Liver (tissue), 9 donors: ENCODE data around the gene MCU. TPM values are rescaled to one million over a fixed set of nuclear protein-coding genes. Genes with fewer than 3 reads are reported as not detected.

Source experiments
- DNase-seq: peaks from one replicate; pipeline ENCODE4 v3.0.0-alpha.2; 2017; ENCODE audit warnings: low spot score
- H3K27ac ChIP-seq, 2 donors: one replicate each; pipeline ENCODE4 v1.7.0; 2013; ENCODE audit warnings: inconsistent platforms in 2 of 2, low read length in 2 of 2, control low read depth in 1 of 2, low read depth in 1 of 2, mild to moderate bottlenecking in 1 of 2
- H3K27me3 ChIP-seq, 4 donors: one replicate each; pipeline versions ENCODE4 v1.6.1 to v1.7.0; 2013; ENCODE audit warnings: low read length in 3 of 4, inconsistent platforms in 1 of 4, mild to moderate bottlenecking in 1 of 4, moderate library complexity in 1 of 4; ENCODE audit not compliant: control insufficient read depth in 4 of 4, insufficient read depth in 4 of 4
- H3K36me3 ChIP-seq, 4 donors: one replicate each; pipeline versions ENCODE4 v1.6.1 to v1.7.0; 2013; ENCODE audit warnings: low read length in 3 of 4, mild to moderate bottlenecking in 3 of 4, low read depth in 1 of 4, moderate library complexity in 1 of 4; ENCODE audit not compliant: control insufficient read depth in 4 of 4, insufficient read depth in 3 of 4
- H3K4me1 ChIP-seq, 4 donors: one replicate each; pipeline versions ENCODE4 v1.6.1 to v1.7.0; 2013; ENCODE audit warnings: low read length in 3 of 4, mild to moderate bottlenecking in 3 of 4, moderate library complexity in 1 of 4; ENCODE audit not compliant: control insufficient read depth in 4 of 4, insufficient read depth in 4 of 4
- H3K4me3 ChIP-seq, 3 donors: one replicate each; pipeline versions ENCODE4 v1.6.1 to v1.7.0; 2013; ENCODE audit warnings: low read length in 3 of 3, control low read depth in 1 of 3, low read depth in 1 of 3, mild to moderate bottlenecking in 1 of 3
- H3K9ac ChIP-seq, 2 donors: one replicate each; pipeline ENCODE4 v1.7.0; 2013; ENCODE audit warnings: low read length in 2 of 2, mild to moderate bottlenecking in 2 of 2, moderate library complexity in 2 of 2, control low read depth in 1 of 2, low read depth in 1 of 2
- H3K9me3 ChIP-seq, 4 donors: one replicate each; pipeline versions ENCODE4 v1.6.1 to v1.7.0; 2013; ENCODE audit warnings: low read length in 3 of 4; ENCODE audit not compliant: control insufficient read depth in 4 of 4
- ATF3 ChIP-seq: IDR thresholded peaks from 2 replicates; pipeline ENCODE4 v1.6.1; 2016; ENCODE audit warnings: antibody characterized with exemption
- CTCF ChIP-seq: fragments of 150-350 bp; IDR thresholded peaks from 2 replicates; pipeline ENCODE4 v1.5.1; 2017; ENCODE audit warnings: improper control_type of control experiment, low read depth, low read length; ENCODE audit not compliant: missing input control
- EGR1 ChIP-seq, 2 donors: IDR thresholded peaks; 2 replicates each; pipeline ENCODE4 v1.6.1; 2016 to 2018; ENCODE audit warnings: antibody characterized with exemption in 2 of 2, low read depth in 2 of 2
- FOXA1 ChIP-seq: IDR thresholded peaks from 2 replicates; pipeline ENCODE4 v1.6.1; 2016; ENCODE audit warnings: antibody characterized with exemption
- FOXA2 ChIP-seq: IDR thresholded peaks from 2 replicates; pipeline ENCODE4 v1.6.1; 2016; ENCODE audit warnings: antibody characterized with exemption
- GABPA ChIP-seq, 2 donors: IDR thresholded peaks in 1 of 2; conservative IDR thresholded peaks in 1 of 2; 2 replicates each; pipeline ENCODE4 v1.6.1; 2016; ENCODE audit warnings: antibody characterized with exemption in 2 of 2, mild to moderate bottlenecking in 1 of 2, moderate library complexity in 1 of 2
- HNF4A ChIP-seq, 2 donors: conservative IDR thresholded peaks; 2 replicates each; pipeline ENCODE4 v1.6.1; 2016; ENCODE audit warnings: antibody characterized with exemption in 2 of 2, mild to moderate bottlenecking in 2 of 2
- HNF4G ChIP-seq: IDR thresholded peaks from 2 replicates; pipeline ENCODE4 v1.6.1; 2016; ENCODE audit warnings: antibody characterized with exemption
- JUND ChIP-seq, 2 donors: IDR thresholded peaks; 2 replicates each; pipeline ENCODE4 v1.6.1; 2016; ENCODE audit warnings: antibody characterized with exemption in 2 of 2
- RAD21 ChIP-seq, 2 donors: IDR thresholded peaks; 2 replicates each; pipeline ENCODE4 v1.6.1; 2016; ENCODE audit warnings: antibody characterized with exemption in 2 of 2, mild to moderate bottlenecking in 2 of 2
- REST ChIP-seq: IDR thresholded peaks from 2 replicates; pipeline ENCODE4 v1.6.1; 2016; ENCODE audit warnings: antibody characterized with exemption, mild to moderate bottlenecking
- RXRA ChIP-seq, 2 donors: IDR thresholded peaks; 2 replicates each; pipeline ENCODE4 v1.6.1; 2017 to 2018; ENCODE audit warnings: antibody characterized with exemption in 2 of 2, mild to moderate bottlenecking in 1 of 2
- SP1 ChIP-seq: IDR thresholded peaks from 2 replicates; pipeline ENCODE4 v1.6.1; 2018; ENCODE audit warnings: antibody characterized with exemption, mild to moderate bottlenecking
- TAF1 ChIP-seq: conservative IDR thresholded peaks from 2 replicates; pipeline ENCODE4 v1.6.1; 2016; ENCODE audit warnings: antibody characterized with exemption, mild to moderate bottlenecking
- YY1 ChIP-seq: IDR thresholded peaks from 2 replicates; pipeline ENCODE4 v1.6.1; 2016; ENCODE audit warnings: antibody characterized with exemption, mild to moderate bottlenecking
- ZBTB33 ChIP-seq: IDR thresholded peaks from 2 replicates; pipeline ENCODE4 v1.6.1; 2016; ENCODE audit warnings: antibody characterized with exemption
- WGBS: extraction: QIAGEN DNeasy Blood & Tissue Kit; methylation state at CpG from one replicate; pipeline ENCODE4 v1.1.7; 2013; 5-methylcytosine and 5-hydroxymethylcytosine counted together
- polyA plus RNA-seq, 2 donors: library from polyadenylated mRNA; stranded (reverse) in 1 of 2; unstranded in 1 of 2; fragments of 200-250 nt in 1 of 2; fragments of >200 nt in 1 of 2; fragmentation: Nextera tagmentation in 1 of 2; extraction: Ambion mirVana in 1 of 2; gene quantifications; one replicate each; pipeline versions ENCODE4 v1.2.1 to v1.2.3, GENCODE V29; 2013 to 2015
- total RNA-seq, 2 donors: library from RNA; depleted of rRNA; stranded (reverse); fragments of >200 nt; gene quantifications; one replicate each; pipeline ENCODE4 v1.2.3, GENCODE V29; 2014
- donor health status: healthy.
- donor health status: healthy.
- donor health status: healthy.
- donor health status: healthy.
- donor health status: healthy.

The MCU gene
- total and polyA plus RNA-seq, 4 donors, result 6.4 to 13.0 (median 8.8) TPM

GRCh38 chr10:72753760-72754231 lies 61.9 kb downstream of the MCU start:
- Histone ChIP-seq H3K4me3 (no peak overlapping the region), H3K27ac (no peak overlapping the region), H3K27me3 (no peaks in the 10 kb centered on the region), H3K9me3 (no peaks in the 10 kb centered on the region), H3K9ac (no peak overlapping the region), H3K4me1 (no peaks in the 10 kb centered on the region), H3K36me3 (peaks cover 0 to 2% (median 0%) of the 10 kb centered on the region in 4 donors)
- TF ChIP-seq RAD21 (IDR thresholded peaks at IDR 0.05) (no peak), TAF1 (no peak), REST (no peak), RXRA (IDR thresholded peaks at IDR 0.05) (no peak), SP1 (no peak), YY1 (no peak), CTCF (no peak), HNF4G (no peak), GABPA (IDR thresholded peaks at IDR 0.05 in 1 of 2, conservative IDR thresholded peaks at IDR 0.05 in 1 of 2) (no peak), FOXA2 (no peak), ATF3 (no peak), EGR1 (IDR thresholded peaks at IDR 0.05; ENCODE audit: low read depth in 2 of 2) (no peak)
- 87% methylated on average over 3 of the region's 3 CpGs for WGBS
- no peak for DNase-seq

DNA sequence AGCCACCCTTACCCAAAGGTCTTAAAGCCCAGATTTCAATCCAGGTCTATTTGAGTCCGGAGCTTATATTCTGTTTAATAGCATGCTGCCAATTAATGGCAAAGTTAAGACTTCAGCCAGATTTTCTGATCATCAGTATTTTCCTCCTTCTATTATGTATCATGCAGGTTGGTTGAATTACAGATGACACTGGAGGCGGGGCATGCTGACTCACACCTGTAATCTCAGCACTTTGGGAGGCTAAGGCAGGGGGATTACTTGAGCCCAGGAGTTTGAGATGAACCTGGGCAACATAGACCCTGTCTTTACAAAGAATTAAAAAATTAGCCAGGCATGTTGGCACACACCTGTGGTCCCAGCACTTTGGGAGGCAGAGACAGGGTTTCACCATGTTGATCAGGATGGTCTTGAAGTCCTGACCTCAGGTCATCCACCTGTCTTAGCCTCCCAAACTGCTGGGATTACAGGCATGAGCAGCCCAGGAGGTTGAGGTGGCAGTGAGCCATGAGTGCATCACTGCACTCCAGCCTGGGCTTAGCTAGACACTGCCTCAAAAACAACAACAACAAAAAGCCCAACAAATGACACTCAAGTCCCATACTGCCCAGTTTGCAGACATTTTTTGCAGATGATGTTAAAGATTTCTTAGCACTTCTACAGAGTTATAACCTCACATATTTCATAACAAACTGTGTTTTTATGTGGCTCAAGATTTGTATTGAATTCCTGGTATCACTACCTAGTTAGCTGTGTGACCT lies 62.5 kb downstream of the MCU start:
- Histone ChIP-seq H3K36me3 (peaks cover 0 to 2% (median 0%) of the 10 kb centered on the region in 4 donors), H3K9me3 (no peaks in the 10 kb centered on the region), H3K4me3 (no peak overlapping the region), H3K4me1 (no peaks in the 10 kb centered on the region), H3K27ac (no peak overlapping the region), H3K9ac (no peak overlapping the region), H3K27me3 (no peaks in the 10 kb centered on the region)
- no peak for DNase-seq
- WGBS, result 99% methylated on average over 2 of the region's 2 CpGs
- TF ChIP-seq EGR1 (IDR thresholded peaks at IDR 0.05; ENCODE audit: low read depth in 2 of 2) (no peak), CTCF (no peak), TAF1 (no peak), HNF4G (no peak), GABPA (IDR thresholded peaks at IDR 0.05 in 1 of 2, conservative IDR thresholded peaks at IDR 0.05 in 1 of 2) (no peak), RXRA (IDR thresholded peaks at IDR 0.05) (no peak), FOXA2 (no peak), ZBTB33 (no peak), YY1 (no peak), ATF3 (no peak), SP1 (no peak), HNF4A (conservative IDR thresholded peaks at IDR 0.05) (no peak), FOXA1 (no peak), JUND (IDR thresholded peaks at IDR 0.05) (no peak)
